Fibroblast of lung (primary cell): ENCODE data around the gene PHTF1.

ENCODE experiments used
- EZH2 ChIP-seq: IDR thresholded peaks from 2 replicates; pipeline ENCODE4 v1.5.1; 2012; ENCODE audit warnings: low read length, control low read depth, mild to moderate bottlenecking; ENCODE audit errors: missing control alignments
- TF ChIP-seq, protein P1 (sequence below), 2 donors: IDR thresholded peaks in 1 of 2; conservative IDR thresholded peaks in 1 of 2; 1 replicate in 1 of 2; 2 replicates in 1 of 2; pipeline ENCODE4 v1.5.1; 2011 to 2012; ENCODE audit warnings: low read length in 2 of 2, control low read depth in 1 of 2, inconsistent platforms in 1 of 2, low read depth in 1 of 2, mild to moderate bottlenecking in 1 of 2

DNA sequence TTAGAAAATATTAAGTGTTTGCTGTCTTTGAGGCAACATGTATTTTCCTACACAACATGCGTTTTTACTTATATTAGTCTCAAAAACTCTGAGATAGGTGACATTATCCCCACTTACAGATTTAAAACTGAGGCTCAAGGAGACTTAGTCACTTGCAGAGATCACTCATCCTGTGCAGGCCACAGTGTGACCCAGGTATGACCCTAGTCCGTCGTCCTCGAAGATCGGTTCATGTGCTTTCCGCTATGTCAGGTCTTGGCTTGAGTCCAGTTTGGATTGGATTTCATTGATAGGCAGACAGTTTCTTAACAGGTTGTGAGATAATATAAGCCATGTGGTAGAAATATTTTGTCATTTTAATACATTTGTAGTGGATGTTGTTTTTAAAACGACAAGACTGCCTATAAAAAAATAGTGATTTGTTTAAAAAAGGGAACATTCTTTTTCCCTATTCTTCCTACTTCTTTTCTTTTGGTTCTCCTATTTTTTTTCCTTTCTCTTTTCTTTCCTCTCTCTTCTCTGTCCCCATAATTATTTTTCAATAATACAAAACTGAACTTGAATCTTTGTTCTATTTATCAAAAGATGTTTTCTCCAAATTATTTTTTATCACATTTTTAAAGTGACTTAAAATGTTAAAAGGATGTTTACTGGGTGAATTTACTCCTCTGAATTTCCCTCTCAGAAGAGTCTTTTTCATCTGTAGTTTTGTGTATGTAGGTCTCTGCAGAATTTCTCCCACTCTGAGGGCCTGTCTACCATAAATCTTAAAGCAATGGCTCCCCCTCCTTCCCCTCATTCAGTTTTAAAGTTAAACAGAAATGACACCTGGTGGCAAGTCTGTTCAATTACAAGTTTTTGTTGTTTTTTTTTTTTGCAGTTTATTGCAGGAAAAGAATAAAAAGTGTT is 81.8 kb downstream of the PHTF1 start:
- TF ChIP-seq, protein P1, sequence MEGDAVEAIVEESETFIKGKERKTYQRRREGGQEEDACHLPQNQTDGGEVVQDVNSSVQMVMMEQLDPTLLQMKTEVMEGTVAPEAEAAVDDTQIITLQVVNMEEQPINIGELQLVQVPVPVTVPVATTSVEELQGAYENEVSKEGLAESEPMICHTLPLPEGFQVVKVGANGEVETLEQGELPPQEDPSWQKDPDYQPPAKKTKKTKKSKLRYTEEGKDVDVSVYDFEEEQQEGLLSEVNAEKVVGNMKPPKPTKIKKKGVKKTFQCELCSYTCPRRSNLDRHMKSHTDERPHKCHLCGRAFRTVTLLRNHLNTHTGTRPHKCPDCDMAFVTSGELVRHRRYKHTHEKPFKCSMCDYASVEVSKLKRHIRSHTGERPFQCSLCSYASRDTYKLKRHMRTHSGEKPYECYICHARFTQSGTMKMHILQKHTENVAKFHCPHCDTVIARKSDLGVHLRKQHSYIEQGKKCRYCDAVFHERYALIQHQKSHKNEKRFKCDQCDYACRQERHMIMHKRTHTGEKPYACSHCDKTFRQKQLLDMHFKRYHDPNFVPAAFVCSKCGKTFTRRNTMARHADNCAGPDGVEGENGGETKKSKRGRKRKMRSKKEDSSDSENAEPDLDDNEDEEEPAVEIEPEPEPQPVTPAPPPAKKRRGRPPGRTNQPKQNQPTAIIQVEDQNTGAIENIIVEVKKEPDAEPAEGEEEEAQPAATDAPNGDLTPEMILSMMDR (conservative IDR thresholded peaks at IDR 0.05 in 1 of 2, IDR thresholded peaks at IDR 0.05 in 1 of 2; ENCODE audit: low read depth in 1 of 2, low read length in 2 of 2), result peak; percentile 55 to 57
- no peak for TF ChIP-seq EZH2
